ENCODE results near the gene AP2S1.
A peak's percentile ranks its signal among the peaks of the same experiment; 100 is the strongest.

The AP2S1 gene

DNA sequence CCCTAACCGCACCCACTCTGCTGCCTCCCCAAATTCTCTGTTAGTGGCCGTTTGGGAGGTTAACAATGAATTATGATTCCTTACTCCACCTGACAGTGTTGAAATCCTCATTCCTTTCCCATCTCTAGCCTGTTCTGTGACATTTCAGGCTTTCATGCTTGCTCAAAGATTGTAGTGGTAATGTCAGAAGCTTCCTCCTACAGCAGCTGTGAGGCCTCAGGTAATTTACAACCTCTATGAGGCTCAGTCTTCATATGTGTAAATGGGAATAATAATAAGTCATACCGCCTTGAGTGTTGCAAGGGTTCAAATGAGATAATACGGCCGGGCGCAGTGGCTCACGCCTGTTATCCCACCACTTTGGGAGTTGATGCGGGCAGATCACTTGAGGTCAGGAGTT lies 61.3 kb downstream of the AP2S1 start:
- Histone ChIP-seq H3K4me2 (ENCODE audit: low read depth, low read length, poor library complexity, severe bottlenecking) (peak overlapping the region; percentile 61), H3K9me3 (ENCODE audit: insufficient read depth, low read depth, low read length) (no peaks in the 10 kb centered on the region), H3K27me3 (ENCODE audit: insufficient read depth, low read length, poor library complexity, severe bottlenecking) (peaks cover 5% of the 10 kb centered on the region), H2AFZ (ENCODE audit: low read length) (no peak overlapping the region), H4K20me1 (ENCODE audit: insufficient read depth, low read length, poor library complexity, severe bottlenecking) (peaks cover 35% of the 10 kb centered on the region), H3K4me3 (ENCODE audit: low read length, poor library complexity, severe bottlenecking) (no peak overlapping the region), H3K9ac (ENCODE audit: low read depth, low read length, poor library complexity, severe bottlenecking) (peak overlapping the region; percentile 59), H3K4me1 (ENCODE audit: insufficient read depth, low read length, poor library complexity, severe bottlenecking) (peaks cover 35% of the 10 kb centered on the region), H3K79me2 (ENCODE audit: insufficient read depth, low read length) (peaks cover 40% of the 10 kb centered on the region), H3F3A (ENCODE audit: low read depth) (no peaks in the 10 kb centered on the region), H3K36me3 (ENCODE audit: insufficient read depth, low read length) (no peaks in the 10 kb centered on the region), H3K9me2 (replicated peaks; ENCODE audit: low read depth, low read length) (no peaks in the 10 kb centered on the region)
- TF ChIP-seq, protein P1, sequence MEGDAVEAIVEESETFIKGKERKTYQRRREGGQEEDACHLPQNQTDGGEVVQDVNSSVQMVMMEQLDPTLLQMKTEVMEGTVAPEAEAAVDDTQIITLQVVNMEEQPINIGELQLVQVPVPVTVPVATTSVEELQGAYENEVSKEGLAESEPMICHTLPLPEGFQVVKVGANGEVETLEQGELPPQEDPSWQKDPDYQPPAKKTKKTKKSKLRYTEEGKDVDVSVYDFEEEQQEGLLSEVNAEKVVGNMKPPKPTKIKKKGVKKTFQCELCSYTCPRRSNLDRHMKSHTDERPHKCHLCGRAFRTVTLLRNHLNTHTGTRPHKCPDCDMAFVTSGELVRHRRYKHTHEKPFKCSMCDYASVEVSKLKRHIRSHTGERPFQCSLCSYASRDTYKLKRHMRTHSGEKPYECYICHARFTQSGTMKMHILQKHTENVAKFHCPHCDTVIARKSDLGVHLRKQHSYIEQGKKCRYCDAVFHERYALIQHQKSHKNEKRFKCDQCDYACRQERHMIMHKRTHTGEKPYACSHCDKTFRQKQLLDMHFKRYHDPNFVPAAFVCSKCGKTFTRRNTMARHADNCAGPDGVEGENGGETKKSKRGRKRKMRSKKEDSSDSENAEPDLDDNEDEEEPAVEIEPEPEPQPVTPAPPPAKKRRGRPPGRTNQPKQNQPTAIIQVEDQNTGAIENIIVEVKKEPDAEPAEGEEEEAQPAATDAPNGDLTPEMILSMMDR (conservative IDR thresholded peaks at IDR 0.05; ENCODE audit: low read length), result no peak
- no peak for TF ChIP-seq EZH2phosphoT487 (IDR thresholded peaks at IDR 0.05; ENCODE audit: borderline replicate concordance)

GRCh38 chr19:46788968-46789338 lies 61.7 kb downstream of the AP2S1 start:
- Histone ChIP-seq H4K20me1 (ENCODE audit: insufficient read depth, low read length, poor library complexity, severe bottlenecking) (peaks cover 39% of the 10 kb centered on the region), H3K9me2 (replicated peaks; ENCODE audit: low read depth, low read length) (no peaks in the 10 kb centered on the region), H3K79me2 (ENCODE audit: insufficient read depth, low read length) (peaks cover 45% of the 10 kb centered on the region), H3K9me3 (ENCODE audit: insufficient read depth, low read depth, low read length) (no peaks in the 10 kb centered on the region), H3K36me3 (ENCODE audit: insufficient read depth, low read length) (peaks cover under 1% of the 10 kb centered on the region; the same call in 1 of the 2 replicates), H3K9ac (ENCODE audit: low read depth, low read length, poor library complexity, severe bottlenecking) (peak overlapping the region; percentile 59), H3K4me3 (ENCODE audit: low read length, poor library complexity, severe bottlenecking) (peak overlapping the region; percentile 54), H3K4me2 (ENCODE audit: low read depth, low read length, poor library complexity, severe bottlenecking) (peak overlapping the region; percentile 61), H3K4me1 (ENCODE audit: insufficient read depth, low read length, poor library complexity, severe bottlenecking) (peaks cover 38% of the 10 kb centered on the region), H3F3A (ENCODE audit: low read depth) (no peaks in the 10 kb centered on the region), H3K27me3 (ENCODE audit: insufficient read depth, low read length, poor library complexity, severe bottlenecking) (peaks cover 5% of the 10 kb centered on the region), H2AFZ (ENCODE audit: low read length) (no peak overlapping the region)
- TF ChIP-seq, protein P1 (conservative IDR thresholded peaks at IDR 0.05; ENCODE audit: low read length), result no peak
- TF ChIP-seq EZH2phosphoT487 (IDR thresholded peaks at IDR 0.05; ENCODE audit: borderline replicate concordance), result no peak

DNA sequence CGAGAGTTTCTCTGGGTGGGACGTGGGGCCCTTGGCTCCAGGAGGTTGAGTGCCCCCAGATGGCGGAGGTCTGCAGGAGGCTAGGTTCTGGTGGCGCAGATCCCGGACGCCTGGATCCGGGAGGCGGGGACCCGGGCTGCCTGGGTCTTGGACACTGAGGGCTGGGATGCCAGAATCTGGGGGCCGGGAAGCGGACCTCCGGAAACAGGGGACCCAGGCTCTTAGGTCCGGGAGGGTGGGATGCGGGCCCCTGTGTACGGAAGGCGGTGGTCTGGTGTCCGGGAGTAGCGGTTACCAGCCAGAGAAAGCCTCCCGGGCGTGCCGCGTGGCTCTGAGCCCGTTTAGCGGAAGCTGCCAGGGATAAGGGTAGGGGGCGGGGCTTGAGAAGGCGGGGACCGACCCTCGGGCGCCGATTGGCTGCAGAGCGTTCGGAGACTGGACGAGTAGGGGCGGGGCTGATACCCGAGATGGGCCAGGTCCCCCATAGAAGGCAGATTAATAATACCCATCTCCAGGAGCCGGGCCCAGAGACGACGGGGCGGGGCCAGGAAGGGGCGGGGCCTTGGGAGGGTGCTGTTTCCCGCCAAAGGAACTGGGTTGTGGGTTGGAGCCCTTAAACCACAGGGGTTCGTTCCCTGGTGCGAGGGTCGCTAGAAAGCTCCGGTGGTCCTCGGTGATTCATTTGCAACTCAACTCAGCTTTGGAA lies 62.2 kb downstream of the AP2S1 start, which contains the start of gene SLC1A5:
Gene SLC1A5 (minus strand): TSS at position 333 of the 706 bp plus-strand sequence. CDS start 629 bp downstream, outside the sequence.
- Histone ChIP-seq H3K79me2 (ENCODE audit: insufficient read depth, low read length) (peaks cover 50% of the 10 kb centered on the region), H4K20me1 (ENCODE audit: insufficient read depth, low read length, poor library complexity, severe bottlenecking) (peaks cover 44% of the 10 kb centered on the region), H2AFZ (ENCODE audit: low read length) (no peak within 1 kb of the TSS), H3K9ac (ENCODE audit: low read depth, low read length, poor library complexity, severe bottlenecking) (peak within 1 kb of the TSS; percentile 99), H3F3A (ENCODE audit: low read depth) (no peaks in the 10 kb centered on the region), H3K4me3 (ENCODE audit: low read length, poor library complexity, severe bottlenecking) (peak within 1 kb of the TSS; percentile 79), H3K36me3 (ENCODE audit: insufficient read depth, low read length) (peaks cover 5% of the 10 kb centered on the region; the same call in 1 of the 2 replicates), H3K4me2 (ENCODE audit: low read depth, low read length, poor library complexity, severe bottlenecking) (peak within 1 kb of the TSS; percentile 99), H3K27me3 (ENCODE audit: insufficient read depth, low read length, poor library complexity, severe bottlenecking) (peaks cover 5% of the 10 kb centered on the region), H3K4me1 (ENCODE audit: insufficient read depth, low read length, poor library complexity, severe bottlenecking) (peaks cover 41% of the 10 kb centered on the region), H3K9me3 (ENCODE audit: insufficient read depth, low read depth, low read length) (no peaks in the 10 kb centered on the region), H3K9me2 (replicated peaks; ENCODE audit: low read depth, low read length) (no peaks in the 10 kb centered on the region)
- no peak for TF ChIP-seq EZH2phosphoT487 (IDR thresholded peaks at IDR 0.05; ENCODE audit: borderline replicate concordance)
- TF ChIP-seq, protein P1 (conservative IDR thresholded peaks at IDR 0.05; ENCODE audit: low read length), result no peak; the same call in 1 of the 2 replicates

Measured in Loucy (cell line).